CMK (cell line): ENCODE measurements around the gene WDR27.
A peak's percentile ranks its signal among the peaks of the same experiment; 100 is the strongest.
"Not testable (repeated sequence)": the region's sequence is repeated elsewhere in the genome, so short reads cannot be mapped to it uniquely, and the experiment has no call there.

Experiments
- DNase-seq: peaks from one replicate; pipeline ENCODE4 v3.0.0-alpha.2; 2010; ENCODE audit warnings: low read depth

WDR27 gene

GRCh38 chr6:169601129-169601528, 100.7 kb downstream of the WDR27 start:
- DNase-seq = not testable (repeated sequence)

DNA sequence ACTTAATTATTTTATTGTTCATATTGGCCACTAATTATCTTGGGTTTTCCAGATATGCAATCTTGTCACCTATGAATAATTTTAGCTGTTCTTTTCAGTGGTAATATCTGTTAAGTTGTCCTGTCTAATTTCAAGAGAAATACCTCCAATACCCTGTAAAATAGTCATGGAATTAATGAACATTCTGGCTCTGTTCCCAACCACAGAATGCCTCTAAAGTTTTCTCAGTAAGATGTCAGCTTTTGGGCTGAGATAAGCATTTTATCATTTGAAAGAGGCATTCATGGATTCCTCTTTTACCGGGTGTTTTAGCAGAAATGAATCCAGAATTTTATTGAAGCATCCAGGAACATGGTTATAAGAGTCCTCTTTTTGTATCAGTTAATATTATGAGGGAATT, 109.3 kb downstream of the WDR27 start:
- no peak for DNase-seq

GRCh38 chr6:169591616-169592015, 110.2 kb downstream of the WDR27 start:
- no peak for DNase-seq

- DNase-seq = no peak
These were observed 111.4 kb downstream of the WDR27 start for GRCh38 chr6:169590376-169590939.

DNA sequence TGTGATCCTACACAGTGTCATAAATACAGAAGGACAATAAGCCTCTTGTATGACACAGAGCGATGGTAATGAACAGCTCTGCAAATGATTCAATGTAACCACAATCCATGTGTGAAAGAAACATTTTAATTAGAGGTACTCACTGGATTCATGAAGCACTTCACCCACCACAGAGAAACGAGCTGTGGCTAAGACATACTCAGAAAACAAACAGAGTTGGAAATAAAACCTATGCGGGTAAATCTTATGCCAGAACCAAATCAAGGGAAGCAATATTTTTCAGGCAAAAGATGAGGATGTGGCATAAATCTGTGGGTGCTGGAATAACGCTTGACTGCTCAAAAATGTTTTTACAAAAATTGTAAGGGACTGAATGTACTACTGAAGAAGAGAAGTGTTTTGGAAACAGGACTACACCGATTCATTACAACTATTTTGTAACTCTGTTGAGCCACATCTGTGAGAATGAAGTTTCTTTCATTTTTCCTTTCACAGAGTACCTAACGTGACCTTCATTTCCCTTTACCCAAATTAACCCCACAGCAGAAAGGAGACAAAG, 112.1 kb downstream of the WDR27 start:
- no peak for DNase-seq

GRCh38 chr6:169589293-169589692, 112.5 kb downstream of the WDR27 start:
- no peak for DNase-seq

- DNase-seq = no peak
These were observed 113.9 kb downstream of the WDR27 start for GRCh38 chr6:169587975-169588374.

- no peak for DNase-seq
These were observed 117.8 kb downstream of the WDR27 start for GRCh38 chr6:169583886-169584541.

DNA sequence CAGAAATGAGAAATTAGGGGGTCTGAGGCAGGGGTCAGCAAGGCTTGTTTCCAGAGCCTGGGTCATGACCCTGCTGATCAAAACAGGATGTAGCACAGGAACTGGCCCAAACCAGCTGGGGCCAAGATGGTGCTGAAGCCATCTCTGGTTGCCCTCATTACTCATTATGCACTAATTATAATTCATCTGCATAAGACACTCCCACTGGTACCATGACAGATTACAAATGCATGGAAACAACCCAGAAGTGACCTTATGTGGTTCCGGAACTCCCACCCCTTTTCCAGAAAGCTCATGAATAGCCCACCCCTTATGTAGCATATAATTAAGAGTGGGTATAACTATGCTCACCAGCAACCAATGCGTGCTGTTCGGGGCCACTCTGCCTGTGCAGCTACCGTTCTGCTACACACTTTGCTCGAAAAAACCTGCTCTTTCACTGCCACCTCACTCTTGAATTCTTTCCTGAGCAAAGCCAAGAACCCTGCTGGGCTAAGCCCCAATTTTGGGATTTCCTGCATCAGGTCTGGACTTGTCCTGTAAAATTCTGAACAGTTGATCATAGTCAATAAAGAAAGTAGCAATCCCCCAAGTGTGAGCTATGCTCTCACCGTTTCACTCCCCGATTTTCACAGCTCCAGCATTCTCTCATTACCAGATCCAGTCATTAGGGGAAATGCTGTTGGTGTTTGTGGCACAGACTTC, 122.3 kb downstream of the WDR27 start:
- no peak for DNase-seq

DNA sequence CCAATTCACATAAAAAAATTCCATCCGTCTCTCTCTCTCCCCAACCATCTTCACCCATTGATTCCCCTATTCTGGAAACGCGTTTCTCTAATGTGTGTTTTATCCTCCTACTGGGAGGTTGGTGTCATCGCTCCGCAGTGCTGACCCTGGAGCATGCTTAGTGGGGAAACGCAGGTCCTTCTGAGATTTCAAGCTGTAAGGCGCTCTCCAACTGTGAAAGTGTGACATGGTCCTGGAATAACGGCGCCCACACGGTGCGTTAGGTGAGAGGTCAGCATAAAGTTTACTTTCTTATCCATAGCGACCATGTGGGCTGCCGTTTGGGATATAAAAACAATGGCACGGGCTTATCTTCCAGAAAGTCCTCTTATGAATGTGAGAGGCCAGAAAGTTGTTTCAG, 123.9 kb downstream of the WDR27 start:
- no peak for DNase-seq

GRCh38 chr6:169577236-169577635, 124.6 kb downstream of the WDR27 start:
- no peak for DNase-seq

- no peak for DNase-seq
These were observed 126.0 kb downstream of the WDR27 start for GRCh38 chr6:169575821-169576220.

DNA sequence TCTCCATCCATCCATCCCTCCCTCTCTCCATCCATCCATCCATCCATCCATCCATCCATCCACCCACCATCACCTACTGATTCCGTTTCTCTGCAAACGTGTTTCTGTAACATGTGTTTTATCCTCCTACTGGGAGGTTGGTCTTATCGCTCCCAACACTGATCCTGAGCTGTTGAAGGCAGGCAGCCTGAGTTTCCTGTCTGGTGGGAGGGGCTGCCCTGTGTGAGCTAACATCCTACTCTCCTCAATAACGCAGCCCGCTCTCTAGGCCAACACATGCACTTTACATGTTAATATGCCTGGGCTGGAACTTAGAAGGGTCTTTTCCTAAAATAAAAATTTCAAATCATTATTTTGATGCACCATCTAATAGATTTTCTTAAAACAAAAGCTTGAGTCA, 126.5 kb downstream of the WDR27 start:
- DNase-seq = peak; percentile 38

- DNase-seq = no peak
These were observed 127.4 kb downstream of the WDR27 start for GRCh38 chr6:169574420-169574819.

DNA sequence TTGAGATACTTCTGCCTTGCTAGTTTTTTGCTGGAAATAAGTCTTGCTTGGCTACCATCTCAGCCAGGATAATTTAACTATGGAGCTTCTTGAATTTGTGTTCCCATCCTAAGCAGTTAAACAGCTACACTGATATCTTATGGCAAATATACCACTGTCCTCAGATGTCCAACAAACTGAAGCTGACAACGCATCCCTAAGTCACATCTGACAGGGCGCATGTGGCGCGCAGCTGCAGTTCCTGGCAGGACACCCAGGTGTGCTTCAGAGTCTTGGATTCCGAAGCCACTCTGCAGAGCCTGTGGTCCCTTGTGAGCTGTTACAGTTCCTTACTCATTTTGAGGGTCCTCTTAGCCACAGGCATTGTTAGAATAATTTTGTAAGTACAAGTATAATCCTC, 127.9 kb downstream of the WDR27 start:
- no peak for DNase-seq

GRCh38 chr6:169571123-169571962, 130.5 kb downstream of the WDR27 start:
- DNase-seq = no peak

GRCh38 chr6:169568314-169569087, 133.3 kb downstream of the WDR27 start:
- no peak for DNase-seq

DNA sequence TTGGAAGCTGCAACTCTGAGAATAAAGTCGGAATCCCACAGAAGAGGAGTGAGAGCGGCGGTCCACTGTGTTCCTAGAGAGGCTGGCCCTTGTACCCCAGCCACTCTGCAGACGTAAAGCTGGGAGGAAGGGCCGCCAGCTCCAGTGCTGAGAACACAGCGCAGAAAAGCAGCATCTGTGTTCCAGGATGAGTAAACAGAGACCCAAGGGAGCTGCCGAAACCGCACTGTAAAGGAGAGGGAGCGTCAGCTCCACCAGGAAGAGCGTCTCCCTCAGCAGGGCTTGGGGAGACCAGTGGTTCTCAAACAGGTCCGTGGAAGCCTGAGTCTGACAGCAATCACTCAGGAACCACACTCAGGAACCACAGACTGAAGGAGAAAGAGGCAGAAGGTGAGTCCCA, 134.0 kb downstream of the WDR27 start:
- no peak for DNase-seq

DNA sequence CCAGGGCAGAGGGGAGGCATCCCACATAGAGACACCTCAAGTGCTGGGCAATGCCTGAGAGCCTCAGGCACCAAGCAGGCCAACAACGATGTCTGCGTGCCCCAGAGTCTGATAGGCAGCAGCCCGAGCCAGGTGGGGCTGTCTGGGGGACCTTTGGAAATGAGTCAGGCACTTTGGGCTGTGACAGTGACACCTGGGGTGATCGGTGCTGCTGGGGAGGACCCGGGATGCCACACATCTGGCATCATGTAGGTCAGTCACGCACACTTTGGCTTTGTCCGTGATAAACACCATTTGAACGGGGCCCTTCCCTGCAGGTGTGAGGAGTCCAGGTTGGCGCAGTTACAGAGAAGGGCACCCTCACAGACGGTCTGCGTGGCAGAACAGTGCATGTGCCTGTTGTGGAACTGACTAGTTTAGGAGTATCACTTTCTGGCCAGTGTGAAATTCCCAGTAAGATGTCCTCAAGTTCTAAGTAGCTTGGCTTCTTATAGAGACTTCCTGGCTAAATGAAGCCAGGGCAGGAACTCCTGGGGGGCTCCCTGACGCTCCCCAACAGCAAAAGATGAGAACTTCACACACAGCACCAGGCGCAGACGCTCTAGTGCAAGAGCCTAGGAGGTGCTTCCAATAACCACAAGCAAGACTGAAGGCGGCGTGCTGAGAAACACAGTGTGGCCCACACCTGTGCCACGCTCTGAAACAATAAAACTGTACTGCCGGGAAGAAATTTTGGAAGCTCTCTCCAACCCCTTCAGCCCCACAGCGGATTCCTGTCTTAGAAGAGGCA, 134.7 kb downstream of the WDR27 start:
- no peak for DNase-seq

GRCh38 chr6:169566319-169566718, 135.5 kb downstream of the WDR27 start:
- no peak for DNase-seq
